Astrocyte of the cerebellum (primary cell): ENCODE data around the gene HGS.
A peak's percentile ranks its signal among the peaks of the same experiment; 100 is the strongest.

ENCODE experiments used
- DNase-seq: peaks from one replicate; pipeline ENCODE4 v3.0.0-alpha.2; 2011; ENCODE audit warnings: low read depth
- H3K4me3 ChIP-seq: 2 replicates; pipeline ENCODE4 v1.5.1; 2011; ENCODE audit warnings: mild to moderate bottlenecking, low read depth, low read length, moderate library complexity
- in situ Hi-C: cut with HindIII; loops from 2 replicates; pipeline ENCODE4 v1.10.0; 2017; ENCODE audit warnings: low sequenced_read_pairs
- TF ChIP-seq, protein P1 (sequence below): IDR thresholded peaks from 2 replicates; pipeline ENCODE4 v1.5.1; 2012; ENCODE audit warnings: low read length, low read depth, moderate library complexity, mild to moderate bottlenecking; ENCODE audit errors: missing control alignments

HGS gene

DNA sequence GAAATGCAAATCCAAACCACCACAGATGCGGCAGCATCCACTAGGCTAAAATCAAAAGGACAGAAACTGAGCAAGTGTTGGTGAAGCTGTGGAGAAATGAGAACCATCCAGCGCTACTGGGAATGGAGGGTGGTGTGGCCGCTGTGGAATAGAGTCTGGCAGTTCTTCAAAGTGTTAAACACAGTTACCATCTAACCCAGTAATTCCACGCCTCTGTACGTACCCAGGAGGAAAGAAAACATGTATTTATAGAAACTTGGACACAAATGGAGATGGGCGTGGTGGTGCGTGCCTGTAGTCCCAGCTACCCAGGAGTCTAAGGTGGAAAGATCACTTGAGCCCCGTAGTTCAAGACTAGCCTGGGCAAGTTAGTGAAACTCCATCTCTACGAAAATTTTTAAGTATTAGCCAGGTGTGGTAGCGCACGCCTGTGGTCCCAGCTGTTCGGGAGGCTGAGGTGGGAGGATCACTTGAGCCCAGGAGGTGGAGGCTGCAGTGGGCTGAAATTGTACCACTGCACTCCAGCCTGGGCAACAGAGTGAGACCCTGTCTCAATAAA is 39.9 kb downstream of the HGS start:
- TF ChIP-seq, protein P1, sequence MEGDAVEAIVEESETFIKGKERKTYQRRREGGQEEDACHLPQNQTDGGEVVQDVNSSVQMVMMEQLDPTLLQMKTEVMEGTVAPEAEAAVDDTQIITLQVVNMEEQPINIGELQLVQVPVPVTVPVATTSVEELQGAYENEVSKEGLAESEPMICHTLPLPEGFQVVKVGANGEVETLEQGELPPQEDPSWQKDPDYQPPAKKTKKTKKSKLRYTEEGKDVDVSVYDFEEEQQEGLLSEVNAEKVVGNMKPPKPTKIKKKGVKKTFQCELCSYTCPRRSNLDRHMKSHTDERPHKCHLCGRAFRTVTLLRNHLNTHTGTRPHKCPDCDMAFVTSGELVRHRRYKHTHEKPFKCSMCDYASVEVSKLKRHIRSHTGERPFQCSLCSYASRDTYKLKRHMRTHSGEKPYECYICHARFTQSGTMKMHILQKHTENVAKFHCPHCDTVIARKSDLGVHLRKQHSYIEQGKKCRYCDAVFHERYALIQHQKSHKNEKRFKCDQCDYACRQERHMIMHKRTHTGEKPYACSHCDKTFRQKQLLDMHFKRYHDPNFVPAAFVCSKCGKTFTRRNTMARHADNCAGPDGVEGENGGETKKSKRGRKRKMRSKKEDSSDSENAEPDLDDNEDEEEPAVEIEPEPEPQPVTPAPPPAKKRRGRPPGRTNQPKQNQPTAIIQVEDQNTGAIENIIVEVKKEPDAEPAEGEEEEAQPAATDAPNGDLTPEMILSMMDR = no peak
- in situ Hi-C loops = no loop called here
- DNase-seq = no peak
- H3K4me3 ChIP-seq = no peak overlapping the region

DNA sequence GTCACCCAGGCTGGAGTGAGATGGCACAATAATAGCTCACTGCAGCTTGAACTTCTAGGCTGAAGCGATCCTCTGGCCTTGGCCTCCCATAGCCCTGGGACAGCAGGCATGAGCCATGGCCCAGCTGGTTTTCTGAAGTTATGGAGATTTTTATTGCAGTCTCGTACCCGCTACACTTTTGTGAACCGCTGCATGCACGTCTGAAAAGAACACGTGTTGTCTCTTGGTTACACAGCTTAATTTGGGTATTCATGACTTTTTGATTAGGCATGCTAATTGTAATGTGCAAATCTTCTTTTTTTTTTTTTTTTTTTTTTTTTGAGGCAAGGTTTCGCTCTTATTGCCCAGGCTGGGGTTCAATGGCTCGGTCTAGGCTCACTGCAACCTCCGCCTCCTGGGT is 41.6 kb downstream of the HGS start:
- TF ChIP-seq, protein P1 = no peak
- in situ Hi-C loops = no loop called here
- no peak for DNase-seq
- no peak overlapping the region for H3K4me3 ChIP-seq

DNA sequence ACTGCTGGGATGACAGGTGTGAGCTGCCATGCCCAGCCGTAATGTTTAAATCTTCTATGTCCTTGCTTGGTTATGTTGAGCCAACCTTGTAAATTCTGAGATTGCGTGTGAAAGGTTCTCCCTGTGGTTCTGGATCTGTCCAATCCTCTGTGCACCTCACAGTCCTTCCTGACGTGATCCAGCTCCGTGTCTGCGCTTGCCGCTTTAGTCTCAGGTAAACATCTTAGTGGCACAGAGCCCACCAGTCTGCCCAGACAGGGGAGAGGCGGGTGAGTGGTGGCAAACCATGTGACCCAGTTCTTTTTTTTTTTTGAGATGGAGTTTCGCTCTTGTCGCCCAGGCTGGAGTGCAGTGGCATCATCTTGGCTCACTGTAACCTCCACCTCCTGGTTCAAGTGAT is 42.2 kb downstream of the HGS start:
- DNase-seq = no peak
- no peak overlapping the region for H3K4me3 ChIP-seq
- TF ChIP-seq, protein P1 = no peak
- in situ Hi-C loops = no loop called here

DNA sequence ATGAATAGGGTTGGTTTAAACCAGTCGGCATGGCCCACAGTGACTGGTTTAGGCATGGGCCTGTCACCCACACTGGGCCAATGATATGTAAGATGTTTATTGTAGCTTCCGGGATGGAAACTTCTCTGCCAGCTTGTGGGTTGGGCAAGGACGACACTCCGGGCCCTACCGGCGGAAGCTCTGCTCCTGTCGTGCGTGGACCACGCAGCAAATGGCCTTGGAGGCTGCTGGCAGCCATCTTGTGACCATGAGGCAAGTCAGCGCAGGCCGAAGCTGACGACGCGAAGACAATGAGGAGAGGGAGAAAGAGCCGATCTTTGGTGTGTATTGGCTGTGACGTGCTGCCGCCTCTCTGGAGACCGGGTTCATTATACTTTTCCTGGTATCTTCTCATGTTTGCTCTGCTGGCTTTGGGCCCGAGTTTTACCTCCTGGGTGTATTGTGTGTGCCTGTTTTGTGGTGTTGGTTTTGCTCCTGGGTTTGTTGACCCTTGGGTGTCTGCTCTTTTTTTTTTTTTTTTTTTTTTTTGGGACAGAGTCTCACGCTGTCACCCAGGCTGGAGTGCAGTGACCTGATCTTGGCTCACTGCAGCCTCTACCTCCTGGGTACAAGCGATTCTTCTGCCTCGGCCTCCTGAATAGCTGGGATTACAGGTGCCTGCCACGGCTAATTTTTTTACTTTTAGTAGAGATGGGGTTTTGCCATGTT is 43.7 kb downstream of the HGS start:
- no peak overlapping the region for H3K4me3 ChIP-seq
- in situ Hi-C loops = no loop called here
- no peak for DNase-seq
- TF ChIP-seq, protein P1 = no peak

DNA sequence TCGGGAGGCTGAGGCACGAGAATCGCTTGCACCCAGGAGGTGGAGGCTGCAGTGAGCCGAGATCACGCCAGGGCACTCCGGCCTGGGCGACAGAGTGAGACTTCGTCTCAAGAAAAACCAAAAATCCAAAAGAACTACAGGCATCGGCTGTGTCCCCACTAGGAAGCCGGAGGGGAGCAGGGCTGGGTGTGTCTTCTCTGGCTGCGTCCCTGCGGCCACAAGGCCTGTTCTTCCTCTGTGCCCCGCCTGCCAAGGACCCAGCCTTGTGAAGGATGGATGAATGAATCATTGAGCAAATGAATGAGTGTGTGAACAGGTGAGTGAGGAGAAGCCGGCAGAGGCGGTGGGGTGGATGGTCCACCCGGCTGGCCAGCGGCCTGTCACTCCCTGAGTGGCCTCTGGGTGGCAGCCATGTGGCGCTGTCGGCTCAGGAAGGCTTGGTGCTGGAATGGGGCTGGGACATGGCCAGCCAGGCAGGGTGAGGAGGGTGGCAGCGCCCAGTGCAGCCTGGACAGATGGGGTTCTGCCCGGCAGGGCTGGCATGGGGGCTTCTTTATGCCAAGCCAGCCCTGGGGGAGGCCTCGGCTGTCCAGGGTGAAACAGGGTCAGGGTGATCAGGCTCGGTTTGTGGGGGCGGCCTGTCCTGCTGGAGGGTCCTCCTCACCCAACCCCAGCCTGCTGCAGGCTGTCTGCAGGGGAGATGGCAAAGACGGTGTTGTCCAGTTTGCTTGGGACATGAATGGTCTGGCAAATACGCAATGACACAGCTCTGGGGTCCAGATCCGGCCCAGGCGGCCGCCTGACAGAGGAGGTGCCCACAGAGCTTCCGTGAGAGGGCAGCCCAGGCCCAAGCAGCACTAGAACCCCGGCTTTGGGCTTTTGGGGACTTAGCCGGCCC is 49.9 kb downstream of the HGS start:
- TF ChIP-seq, protein P1 = peak; percentile 85
- H3K4me3 ChIP-seq = no peak overlapping the region
- in situ Hi-C loops = no loop called here
- peak; percentile 15 for DNase-seq

DNA sequence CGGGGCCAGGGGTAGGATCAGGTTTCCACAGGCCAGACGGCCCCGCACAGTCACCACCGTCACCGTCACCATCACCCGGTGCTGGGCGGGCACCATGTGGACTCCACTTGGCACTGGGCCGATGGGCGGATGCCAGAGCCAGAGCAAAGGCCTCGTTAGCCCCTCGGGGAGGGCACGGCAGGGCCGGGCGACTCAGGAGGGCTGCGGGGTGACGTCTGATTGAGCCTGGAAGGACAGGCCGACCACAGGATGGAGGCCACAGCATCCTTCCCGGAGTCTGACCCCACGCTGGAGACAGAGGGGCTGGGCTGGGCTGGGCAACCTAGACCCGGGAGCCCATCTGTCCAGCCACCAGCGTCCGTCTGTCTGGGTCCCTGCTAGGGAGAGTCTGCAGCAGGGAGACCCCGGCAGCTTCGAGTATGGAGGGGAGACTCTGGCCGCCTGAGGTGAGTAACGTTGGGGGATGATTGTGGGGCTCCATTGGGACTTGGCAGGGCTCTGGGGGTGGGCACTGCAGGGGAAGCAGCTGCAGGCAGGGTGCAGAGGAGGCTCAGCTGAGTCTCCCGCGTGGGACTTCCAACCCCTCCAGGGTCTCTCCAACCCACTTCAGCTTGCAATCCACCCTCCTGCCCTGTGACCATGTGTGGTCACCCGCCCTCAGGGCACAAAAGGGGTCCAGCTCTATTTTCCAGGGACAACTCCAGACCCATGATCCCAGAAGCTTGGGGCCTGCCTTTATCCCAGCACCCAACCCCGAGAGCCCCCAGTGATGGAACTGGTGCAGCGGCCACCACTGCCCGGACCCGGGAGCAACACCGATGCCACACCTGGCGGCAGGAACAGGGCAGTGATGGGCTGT is 50.8 kb downstream of the HGS start:
- TF ChIP-seq, protein P1 = no peak
- no peak for DNase-seq
- no peak overlapping the region for H3K4me3 ChIP-seq
- in situ Hi-C loops = no loop called here
